Hematopoietic multipotent progenitor cell treated with erythropoietin and hydrocortisone succinate and interleukin-3 and kit ligand, for 6 days (in vitro differentiated cells): ENCODE measurements around the gene CCNH.
A peak's percentile ranks its signal among the peaks of the same experiment; 100 is the strongest.

Source experiments
- DNase-seq: peaks from one replicate; pipeline ENCODE4 v3.0.0-alpha.2; 2015

Gene CCNH

DNA sequence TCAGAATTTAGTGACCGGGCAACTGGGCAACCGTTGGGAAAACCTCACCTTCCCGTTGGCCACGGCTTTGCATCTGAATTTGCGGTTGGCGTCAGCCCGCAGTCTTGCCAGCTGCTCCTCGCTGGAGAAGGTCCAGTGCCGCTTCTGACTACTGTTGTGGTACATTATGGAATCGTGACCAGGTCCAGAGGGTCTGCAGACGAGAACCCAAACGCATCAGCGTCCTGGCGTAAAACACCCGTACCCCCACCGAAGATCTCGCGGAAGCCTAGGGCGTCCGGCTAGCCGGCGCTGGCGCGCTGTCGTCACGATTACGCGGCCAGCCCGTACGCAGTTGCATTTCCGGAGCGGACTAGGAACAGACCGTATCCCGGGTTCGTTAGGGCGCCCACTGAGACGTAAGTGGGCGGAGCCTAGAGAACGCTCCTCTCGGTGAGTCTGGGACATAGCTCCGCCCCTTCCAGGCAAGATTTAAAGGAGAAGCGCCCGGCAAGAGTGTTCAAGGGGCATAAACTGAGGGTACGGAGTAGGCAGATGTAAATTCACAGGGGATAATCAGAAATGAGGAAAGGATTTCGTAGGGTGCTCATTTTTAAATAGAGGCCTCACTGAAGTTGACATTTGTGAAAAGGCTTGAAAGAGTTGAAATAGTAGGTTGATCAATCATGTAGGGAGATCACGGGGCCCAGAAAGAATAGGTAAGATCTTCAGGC lies at the start of gene CCNH:
Gene CCNH, minus strand, starts transcription at position 301 of the 713 bp plus-strand sequence. Its CDS starts 136 bp downstream, at position 165.
- peak; percentile 100 for DNase-seq

DNA sequence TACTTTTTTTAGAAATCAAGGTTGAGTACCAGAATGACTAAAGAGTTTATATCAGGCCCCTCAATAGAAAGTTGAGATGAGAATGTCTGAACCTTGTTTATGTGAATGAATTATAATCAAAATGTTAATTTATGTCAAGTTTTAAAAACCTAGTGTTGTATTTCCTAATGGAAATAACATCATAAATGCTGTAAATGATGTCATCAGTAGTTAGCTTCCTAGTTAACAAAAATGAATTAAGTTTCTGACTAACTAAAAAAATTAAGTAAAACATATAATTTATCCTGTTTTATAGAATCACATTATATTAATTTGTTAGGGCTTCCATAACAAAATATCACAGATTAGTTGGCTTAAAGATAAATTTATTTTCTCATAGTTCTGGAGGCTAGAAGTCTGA lies 45.0 kb upstream of the CCNH start:
- DNase-seq = no peak

DNA sequence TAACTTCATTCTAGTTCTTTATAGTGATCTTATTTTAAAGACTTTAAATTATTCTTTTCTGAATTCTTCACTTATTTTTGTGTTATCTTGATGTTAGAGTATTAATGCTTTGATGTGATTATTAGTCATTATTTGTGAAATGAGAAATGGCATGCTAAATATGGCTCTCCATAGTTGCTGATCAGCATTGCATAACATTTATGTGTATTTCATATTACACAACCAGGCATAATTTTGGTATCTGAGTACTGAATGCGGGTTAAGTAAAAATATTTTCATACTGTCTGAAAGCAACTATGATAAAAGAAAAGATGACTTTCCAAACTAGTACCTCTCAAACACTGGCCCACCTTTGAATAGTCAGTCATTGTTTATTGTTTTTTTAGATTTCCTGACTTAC lies 41.1 kb upstream of the CCNH start:
- DNase-seq = no peak

DNA sequence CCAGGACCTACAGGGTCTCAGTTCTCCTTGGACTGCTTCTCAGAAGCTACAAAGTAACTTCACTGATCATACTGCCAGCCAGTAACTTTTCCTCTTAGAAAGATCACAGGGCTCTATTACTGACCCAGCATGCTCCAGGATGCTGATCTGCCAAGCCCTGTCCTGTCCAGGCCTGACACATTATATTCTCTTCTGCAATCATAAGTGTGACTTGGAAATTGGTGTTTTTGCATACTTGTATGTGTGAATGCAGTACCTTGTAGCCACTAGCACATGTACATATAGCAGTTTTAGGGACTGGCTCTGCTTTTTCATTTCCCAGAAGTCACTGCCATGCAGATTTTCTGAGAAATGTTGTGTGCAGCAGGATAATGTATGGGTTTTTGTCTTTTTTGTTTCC lies 40.1 kb upstream of the CCNH start:
- DNase-seq = no peak

DNA sequence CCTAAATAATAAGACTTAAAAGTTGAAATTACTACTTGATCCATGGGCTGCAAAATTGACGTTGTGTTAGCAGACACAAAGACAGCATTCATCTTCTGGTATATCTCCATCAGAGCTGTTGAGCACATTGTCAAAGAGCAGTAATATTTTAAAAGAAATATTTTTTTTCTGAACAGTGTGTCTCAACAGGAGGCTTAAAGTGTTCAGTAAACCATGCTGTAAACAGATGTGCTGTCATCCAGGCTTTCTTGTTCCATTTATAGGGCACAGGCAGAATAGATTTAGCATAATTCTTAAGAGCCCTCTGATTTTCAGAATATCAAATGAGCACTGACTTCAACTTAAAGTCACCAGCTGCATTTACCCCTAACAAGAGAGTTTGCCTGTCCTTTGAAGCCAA lies 29.7 kb upstream of the CCNH start:
- DNase-seq = no peak

DNA sequence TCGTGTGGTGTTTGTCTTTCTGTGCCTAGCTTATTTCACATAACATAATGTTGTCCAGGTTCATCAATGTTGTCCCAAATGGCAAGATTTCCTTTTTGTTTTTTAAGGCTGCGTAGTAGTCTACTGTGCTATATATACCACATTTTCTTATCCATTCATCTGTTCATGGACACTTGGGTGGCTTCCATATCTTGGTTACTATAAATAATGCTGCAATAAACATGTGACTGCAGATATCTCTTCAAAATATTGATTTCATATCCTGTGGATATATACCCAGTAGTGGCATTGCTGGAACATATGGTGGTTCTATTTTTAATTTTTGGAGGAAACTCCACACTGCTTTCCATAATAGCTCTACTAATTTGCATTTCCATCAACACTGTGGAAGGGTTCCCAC lies 25.5 kb upstream of the CCNH start:
- DNase-seq = no peak

DNA sequence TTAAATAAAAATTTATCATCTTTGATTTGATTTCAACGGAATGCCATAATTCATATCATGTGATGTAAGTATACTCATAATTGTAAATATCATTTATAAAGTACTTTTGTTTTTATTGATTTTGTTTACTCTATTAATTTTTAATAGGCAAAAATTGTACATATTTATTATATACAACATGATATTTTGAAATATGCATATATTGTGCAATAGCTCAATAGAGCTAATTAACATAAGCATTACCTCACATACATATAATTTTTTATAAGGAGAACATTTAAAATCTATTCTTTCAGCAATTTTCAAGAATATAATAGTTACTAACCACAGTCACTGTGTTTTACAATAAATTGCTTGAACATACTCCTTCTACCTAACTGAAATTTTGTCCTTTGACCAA lies 25.0 kb upstream of the CCNH start:
- DNase-seq = no peak

DNA sequence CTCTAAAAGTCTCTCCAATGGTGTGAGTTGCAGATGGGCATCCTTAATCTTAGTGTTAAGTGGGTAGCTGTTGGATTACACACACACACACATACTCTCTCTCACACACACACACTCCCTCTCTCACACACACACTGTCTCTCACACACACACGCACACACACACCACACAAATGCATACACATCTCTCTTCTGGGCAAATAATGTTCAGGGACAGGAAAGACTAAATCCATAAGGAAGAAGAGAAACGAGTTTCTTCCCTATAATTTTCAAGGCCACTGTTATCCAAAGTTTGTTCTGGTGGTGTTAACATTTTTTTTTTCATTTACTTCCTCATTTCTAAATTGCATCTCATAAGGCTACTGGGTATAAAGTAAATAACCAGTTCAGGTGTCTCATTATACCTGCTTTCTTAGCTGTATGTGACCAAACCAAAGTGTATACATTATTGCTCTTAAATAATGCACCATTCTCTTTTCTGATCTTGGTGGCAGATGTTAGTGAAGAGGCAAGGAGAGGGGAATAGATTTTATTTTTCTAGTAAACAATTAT lies 22.5 kb upstream of the CCNH start:
- no peak for DNase-seq

DNA sequence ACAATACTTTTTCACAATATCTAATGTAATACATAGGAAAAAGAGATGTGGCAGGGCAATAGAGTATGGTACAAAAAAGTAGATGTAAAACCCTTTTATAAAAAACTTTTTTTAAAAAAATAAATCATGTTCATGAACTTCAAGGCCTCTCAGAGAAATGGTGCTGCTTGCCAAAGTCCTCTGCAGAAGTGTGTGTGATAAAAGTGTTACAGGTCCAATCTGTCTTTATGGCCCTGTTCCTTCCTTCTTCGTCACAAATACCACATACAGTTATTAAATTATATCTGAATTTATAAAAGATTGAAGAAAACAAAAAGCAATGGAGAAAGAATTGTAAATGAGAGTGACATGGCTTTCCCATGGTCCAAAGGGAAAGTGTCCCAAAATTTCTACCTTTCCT lies 21.7 kb upstream of the CCNH start:
- no peak for DNase-seq

DNA sequence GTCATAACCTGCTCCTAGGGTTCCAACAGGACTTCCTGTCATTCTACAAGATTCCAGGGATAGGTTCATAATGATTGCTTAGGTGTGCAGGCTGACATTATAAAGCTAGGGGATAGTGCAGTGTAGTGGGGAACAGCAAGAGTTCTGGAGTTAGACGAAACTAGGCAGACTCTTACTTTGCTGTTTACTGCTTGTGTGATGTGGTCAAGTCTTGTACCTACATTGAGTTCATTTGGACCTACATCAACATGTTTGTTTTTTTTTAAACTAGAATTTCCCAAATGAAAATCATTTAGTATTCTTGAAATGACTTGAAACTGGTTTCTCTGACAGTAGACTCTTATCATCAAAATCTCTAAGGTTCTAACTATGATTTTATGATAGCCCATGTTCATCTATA lies 21.2 kb upstream of the CCNH start:
- DNase-seq = no peak

DNA sequence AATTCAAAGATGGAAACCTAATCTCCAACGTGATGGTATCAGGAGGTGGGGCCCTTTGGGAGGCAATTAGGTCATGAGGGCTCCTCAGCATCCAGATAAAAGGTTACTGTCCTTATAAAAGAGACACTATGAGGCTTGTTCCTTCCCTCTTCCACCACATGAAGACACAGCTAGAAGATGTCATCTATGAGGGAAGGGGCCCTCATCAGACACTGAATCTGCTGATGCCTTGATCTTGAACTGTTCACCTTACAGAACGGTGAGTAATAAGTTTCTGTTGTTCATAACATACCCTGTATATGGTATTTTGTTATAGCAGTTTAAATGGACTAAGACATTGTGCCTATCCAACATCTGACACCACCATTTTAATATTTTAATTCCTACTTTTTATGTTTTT lies 19.7 kb upstream of the CCNH start:
- DNase-seq = no peak

DNA sequence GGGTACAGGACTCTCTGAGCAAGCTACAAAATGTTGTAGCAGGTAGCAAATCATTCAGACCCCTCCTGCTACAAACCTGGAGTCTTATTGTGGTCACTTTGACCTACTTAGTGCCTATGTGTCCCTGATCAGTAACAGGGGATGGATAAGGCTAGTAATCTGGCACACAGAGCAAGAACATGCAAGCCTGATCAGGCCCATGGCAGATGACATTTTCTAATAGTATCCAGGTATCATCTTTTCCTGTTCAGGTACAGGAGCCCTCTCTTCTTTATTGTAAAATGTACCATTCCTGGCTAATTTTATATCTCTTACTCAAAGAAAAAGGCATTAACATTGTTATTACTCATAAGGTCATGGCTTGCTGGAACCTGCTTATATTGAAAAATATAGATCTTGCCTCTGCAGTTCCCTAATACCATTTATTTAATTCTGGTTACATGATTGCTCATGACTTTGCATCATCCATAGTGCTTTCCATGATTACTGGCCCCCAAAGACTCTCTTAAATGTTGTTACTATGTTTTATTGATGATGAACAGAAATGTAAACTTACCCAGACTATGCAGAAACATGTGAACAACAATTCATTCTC lies 18.2 kb upstream of the CCNH start:
- no peak for DNase-seq

DNA sequence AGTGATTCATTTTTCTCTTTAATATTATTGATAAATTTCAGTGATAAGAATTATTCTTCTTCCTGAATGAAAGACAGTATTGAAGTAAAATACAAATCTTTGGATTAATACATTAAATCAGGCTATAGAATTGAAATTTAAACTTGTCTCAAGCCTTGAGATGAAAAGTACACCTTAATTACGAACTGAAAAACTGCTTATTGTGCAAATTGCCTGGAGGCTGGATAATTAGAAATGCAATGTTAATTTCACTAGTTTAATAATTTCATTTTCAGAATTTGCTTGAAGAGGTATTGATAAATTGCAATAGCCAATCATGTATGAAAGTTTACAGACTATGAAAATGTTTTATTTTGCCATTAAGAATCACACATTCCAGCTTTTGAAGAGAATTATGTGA lies 11.0 kb upstream of the CCNH start:
- no peak for DNase-seq

DNA sequence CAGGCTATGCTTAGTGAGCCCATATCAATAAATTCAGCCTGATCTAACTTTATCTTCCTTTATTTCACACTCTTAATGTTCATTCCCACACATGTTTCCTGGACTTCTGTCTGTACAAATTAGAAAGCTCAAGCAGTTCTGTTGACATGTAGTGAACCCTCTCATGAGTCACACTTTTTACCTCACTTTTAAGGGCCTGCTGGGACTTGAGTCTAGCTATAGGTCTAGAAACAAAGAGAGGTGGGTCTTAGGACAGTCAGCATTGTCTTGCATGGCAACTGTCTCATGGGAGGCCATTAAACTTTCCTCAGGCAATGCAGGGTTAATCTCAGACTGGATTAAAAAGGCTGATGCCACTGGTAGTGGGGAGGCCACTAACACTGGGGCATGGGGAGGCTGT lies 8.6 kb upstream of the CCNH start:
- no peak for DNase-seq

DNA sequence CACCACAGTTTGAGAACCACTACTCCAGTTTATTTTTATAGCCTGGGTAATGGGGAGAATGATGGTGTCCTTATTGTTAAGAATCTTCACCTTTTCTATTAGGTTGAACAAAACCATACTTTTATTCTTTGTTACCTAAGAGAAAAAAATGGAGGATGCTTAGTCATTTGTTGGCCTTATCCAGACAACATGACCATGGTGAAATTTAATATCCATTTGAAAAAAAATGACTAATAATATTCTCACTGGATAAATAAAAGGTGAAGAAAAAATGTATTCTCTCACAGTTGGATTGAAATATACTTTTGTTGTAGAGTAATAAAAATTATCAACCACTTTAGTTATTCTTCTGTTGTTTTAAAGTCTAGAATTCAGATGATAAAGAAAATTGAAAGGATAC lies 5.8 kb upstream of the CCNH start:
- no peak for DNase-seq

DNA sequence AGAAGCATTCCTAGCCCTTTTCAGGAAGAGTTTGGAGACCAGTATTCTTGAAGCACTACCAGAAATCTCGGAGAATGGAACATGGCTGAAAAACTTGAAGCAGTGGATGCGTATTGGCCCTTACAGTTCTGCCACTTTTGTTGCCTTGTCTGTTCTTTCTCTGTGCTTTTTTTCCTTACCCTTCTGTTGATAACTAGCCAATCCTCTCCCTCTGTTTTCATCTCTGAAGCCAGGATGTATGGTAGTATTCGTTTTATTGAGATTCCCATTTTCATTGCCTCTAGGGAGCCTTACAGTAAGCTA lies 564 bp upstream of the CCNH start:
- DNase-seq = no peak

DNA sequence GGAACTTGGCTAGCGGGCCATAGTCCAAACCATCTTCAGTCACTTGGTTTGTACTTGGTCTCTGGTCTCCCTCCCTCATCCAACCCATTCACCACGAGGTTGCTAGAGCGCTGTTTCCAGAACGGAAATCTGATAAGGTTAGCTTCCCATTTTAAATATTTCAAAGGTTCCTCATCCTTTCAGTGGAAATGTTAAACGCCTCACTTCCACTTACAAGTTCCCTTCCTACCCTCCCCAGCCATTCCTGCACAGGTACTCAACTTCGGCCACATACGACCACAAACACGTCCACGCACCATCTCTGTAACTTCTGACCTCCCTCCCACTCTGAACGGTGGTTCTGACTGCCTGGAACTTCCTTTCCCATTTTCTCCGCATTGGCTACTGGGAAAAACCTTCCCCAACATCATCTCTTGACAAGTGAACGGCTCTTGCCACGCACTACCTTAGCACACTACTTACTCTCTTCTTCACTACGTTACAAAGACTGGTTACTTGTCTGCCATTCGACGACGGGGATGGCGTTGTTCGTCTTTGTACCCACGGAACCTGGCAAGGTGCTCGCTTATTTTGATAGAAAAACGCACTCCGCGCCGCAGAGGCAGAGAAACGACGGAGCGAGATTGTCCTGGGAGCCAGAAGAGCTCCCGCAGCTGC lies 629 bp downstream of the CCNH start:
- peak; percentile 82 for DNase-seq

DNA sequence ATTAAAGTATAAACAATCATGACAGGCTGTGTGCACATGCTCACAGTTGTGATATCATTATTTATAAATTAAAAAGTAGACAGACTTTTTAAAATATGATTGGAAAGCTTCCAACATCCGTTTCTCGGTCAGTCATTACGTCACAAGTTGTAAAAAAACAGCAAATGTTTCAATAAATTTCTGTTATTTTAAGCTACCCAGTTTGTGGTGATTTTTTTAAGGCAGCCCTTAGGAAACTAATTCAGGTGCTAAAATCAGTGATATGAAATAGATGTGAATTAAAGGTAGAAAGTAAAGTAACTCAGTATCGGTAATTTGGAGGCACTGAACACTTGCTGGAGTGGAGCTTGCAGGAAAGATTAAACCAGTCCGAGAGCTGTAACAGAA lies 1.2 kb downstream of the CCNH start:
- DNase-seq = peak; percentile 33

DNA sequence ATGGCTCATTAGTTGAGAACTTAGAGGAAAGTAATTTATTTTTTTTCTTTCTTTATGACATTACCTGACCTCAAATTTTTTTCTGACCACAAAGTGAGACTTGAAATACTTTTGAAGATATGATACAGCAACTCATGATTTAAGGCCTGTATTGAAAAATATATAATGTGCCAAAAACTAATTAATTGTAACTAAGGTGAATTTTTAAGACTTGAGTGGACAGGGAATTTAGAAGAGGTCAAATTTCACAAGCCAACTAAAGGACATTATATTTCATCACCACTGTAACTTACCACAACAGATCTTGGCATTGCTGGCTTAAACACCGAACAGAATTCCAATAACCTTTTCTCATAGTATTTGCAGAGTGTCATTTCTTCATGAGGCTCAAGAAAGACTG lies 1.8 kb downstream of the CCNH start:
- DNase-seq = no peak

DNA sequence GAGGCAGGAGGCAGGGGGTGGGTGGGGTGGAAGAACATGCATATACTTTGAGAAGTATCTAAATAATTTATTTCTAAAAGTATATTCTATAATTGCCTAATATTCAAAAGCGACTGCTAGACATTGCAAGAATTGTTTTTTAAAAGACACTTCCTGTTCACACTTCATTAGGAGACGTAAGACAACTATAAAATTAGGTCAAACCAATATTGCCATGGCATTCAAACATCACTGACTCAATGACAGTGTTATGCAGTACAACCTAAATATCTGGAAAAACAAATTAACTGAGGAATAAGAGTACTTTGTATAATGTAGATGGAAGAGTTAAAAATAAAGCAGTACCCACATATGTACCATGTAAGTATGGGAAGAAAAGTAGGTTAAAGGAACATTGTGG lies 4.5 kb downstream of the CCNH start:
- DNase-seq = no peak

DNA sequence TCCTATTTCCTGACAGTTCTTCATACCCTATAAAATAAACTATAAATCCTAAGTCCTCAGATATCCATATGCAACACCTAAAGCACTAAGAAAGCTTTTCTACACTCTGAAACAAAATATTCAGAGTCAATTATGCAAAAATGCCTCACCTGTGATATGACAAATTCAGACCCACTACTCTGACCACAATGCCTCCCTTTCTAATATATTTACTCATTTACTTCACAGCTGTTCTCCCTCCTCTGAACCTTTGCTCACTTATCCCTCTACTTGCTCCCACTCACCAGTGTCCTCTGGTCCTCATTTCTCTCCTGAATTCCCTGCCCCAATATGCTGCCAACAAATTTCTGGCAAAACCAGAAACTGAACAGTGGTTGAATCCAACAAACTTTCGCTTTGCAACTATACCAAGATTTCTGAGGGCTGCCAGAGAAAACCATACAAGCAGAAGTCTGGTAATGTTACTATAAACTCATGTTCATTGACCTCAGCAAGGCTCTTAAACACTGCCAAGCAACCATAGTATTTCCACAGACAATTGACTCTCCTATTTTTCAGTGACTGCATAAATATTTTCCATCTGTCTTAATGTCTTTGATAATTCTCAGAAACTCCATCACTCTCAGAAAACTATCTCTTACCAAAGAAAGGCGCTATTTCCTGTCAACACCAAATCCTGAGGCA lies 7.1 kb downstream of the CCNH start:
- DNase-seq = no peak

DNA sequence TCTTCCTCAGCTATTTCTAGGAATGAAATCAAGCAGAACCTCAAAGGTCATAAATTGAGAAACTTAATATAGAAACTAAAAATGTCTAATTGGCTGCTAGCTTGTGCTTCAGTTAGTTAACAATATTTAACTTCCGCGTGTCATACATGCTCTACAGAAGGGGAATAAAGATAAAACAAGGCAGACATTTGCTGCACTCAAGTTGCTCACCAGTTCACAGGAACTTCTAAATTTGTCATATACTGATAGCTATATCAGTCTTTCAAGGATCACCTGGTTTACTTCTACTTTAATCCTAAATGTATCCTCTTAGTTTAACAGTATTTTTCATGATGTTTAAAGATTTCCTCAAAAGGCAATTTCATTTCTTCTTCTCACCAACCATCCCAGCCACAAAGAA lies 8.4 kb downstream of the CCNH start:
- DNase-seq = peak; percentile 34

DNA sequence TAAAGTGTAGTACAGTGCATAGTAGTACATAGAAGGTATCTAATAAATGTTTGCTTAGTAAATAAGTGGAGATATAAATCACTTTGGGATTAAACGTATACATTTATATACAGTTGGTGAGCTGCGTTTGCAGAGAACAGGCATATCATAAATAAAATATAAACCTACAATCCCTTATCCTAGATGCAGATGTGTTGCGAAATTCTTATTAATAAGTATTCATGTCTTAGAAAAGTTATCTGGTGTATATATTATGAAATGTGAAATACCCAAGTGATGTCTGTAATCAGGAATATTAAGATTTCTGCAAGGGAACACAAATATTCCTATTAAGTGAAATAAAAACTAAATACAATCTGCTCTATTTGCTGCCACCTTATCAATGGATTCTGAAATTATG lies 8.8 kb downstream of the CCNH start:
- DNase-seq = no peak

DNA sequence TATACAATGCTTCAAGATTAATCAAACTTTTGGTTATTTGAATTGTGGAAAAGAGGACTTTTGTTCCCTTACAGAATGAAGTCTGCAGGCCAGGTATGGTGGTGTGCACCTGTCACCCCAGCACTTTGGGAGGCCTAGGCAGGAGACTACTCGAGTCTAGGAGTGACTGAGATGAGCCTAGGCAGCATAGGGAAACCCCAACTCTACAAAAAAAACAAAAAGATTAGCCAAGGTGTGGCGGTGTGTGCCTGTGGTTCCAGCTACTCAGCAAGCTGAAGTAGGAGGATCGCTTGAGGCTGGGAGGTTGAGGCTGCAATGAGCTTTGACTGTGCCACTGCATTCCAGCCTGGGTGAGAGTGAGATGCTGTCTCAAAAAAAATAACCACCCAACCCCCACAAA lies 9.3 kb downstream of the CCNH start:
- no peak for DNase-seq
